Measurements from ENCODE around the gene NFKBIE. TPM values are rescaled to one million over a fixed set of nuclear protein-coding genes. Genes with fewer than 3 reads are reported as not detected.

NFKBIE gene
- total RNA-seq, 1 experiment from 2014 or later: 24.9 TPM

DNA sequence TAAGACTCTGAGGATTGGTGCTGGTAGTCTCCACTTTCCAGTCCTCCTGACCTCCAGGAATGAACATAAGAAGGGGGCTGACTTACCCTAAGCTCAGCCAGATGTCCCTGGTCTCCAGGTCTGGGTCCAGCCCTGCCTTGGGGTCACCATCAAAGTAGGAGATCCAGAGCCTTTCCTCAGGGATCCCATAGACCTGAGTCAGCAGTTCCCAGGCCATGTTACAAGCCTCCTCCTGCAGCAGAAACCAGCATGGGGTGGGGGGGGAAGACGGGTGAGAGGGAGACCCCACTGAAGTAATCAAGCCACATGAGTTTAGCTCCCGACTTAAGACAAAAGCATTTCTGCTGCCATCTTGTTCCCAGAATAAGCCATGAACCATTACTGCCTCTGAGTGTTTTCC, 46.0 kb upstream of the NFKBIE start:
- H3K9me3 ChIP-seq (ENCODE audit: control insufficient read depth, insufficient read depth, low read depth, low read length): no peaks in the 10 kb centered on the region
- CTCF ChIA-PET: no interaction called here
- no peak for DNase-seq (ENCODE audit: low read depth, low spot score)
- TF ChIP-seq SIN3A (IDR thresholded peaks at IDR 0.05; ENCODE audit: borderline replicate concordance, insufficient read depth, low read depth, low read length): no peak
- intact Hi-C loops (cut with micrococcal nuclease; ENCODE audit: unreplicated experiment): no loop called here
- no peak for ATAC-seq
- POLR2A ChIA-PET: no interaction called here
- H3K27ac ChIP-seq (ENCODE audit: low read length): no peak overlapping the region
- no TSS peak for BruUV-seq (replicated peaks)
- peaks cover 7% of the 10 kb centered on the region; the same call in 1 of the 2 replicates for H3K4me1 ChIP-seq (ENCODE audit: control insufficient read depth, insufficient read depth, low read length)
- in situ Hi-C loops (cut with HindIII; ENCODE audit: low pct_unique_long_range_greater_than_20kb, low sequenced_read_pairs): no loop called here
- H3K36me3 ChIP-seq (ENCODE audit: control insufficient read depth, insufficient read depth, low read length): peaks cover 6% of the 10 kb centered on the region
- H3K4me3 ChIP-seq (ENCODE audit: low read depth in 2 of 2, low read length in 2 of 2): no peak overlapping the region
- peaks cover 2% of the 10 kb centered on the region; the same call in 1 of the 2 replicates for H3K27me3 ChIP-seq (ENCODE audit: control insufficient read depth, insufficient read depth, low read length)

DNA sequence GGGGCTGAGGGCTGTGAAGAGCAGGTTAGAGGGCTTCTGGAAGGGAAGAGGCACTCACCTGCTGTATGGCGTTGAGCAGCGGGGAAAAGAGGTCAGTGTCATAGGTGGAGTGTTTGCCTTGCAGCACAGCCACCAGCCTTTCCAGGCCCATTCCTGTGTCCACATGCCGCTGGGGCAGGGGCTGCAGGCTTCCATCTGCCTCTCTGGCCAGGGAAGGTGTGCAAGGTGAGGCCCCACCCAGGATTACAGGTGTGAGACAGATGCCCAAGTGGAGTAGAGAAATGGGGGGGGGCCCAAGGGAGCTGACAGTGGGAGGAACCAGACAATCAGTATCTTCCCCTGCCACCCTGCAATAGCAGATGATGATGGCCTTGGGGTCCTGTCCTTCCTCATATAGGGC, 44.9 kb upstream of the NFKBIE start:
- peaks cover 7% of the 10 kb centered on the region; the same call in 1 of the 2 replicates for H3K4me1 ChIP-seq (ENCODE audit: control insufficient read depth, insufficient read depth, low read length)
- no peaks in the 10 kb centered on the region for H3K9me3 ChIP-seq (ENCODE audit: control insufficient read depth, insufficient read depth, low read depth, low read length)
- TF ChIP-seq TCF7L2 (IDR thresholded peaks at IDR 0.05; ENCODE audit: low read depth, low read length) (no peak), POLR2AphosphoS5 (IDR thresholded peaks at IDR 0.05; ENCODE audit: low read depth, low read length) (no peak), REST (IDR thresholded peaks at IDR 0.05; ENCODE audit: insufficient read depth in 1 of 2, low read depth in 2 of 2, low read length in 1 of 2) (no peak), SIN3A (IDR thresholded peaks at IDR 0.05; ENCODE audit: borderline replicate concordance, insufficient read depth, low read depth, low read length) (no peak)
- TF ChIP-seq, protein P1, sequence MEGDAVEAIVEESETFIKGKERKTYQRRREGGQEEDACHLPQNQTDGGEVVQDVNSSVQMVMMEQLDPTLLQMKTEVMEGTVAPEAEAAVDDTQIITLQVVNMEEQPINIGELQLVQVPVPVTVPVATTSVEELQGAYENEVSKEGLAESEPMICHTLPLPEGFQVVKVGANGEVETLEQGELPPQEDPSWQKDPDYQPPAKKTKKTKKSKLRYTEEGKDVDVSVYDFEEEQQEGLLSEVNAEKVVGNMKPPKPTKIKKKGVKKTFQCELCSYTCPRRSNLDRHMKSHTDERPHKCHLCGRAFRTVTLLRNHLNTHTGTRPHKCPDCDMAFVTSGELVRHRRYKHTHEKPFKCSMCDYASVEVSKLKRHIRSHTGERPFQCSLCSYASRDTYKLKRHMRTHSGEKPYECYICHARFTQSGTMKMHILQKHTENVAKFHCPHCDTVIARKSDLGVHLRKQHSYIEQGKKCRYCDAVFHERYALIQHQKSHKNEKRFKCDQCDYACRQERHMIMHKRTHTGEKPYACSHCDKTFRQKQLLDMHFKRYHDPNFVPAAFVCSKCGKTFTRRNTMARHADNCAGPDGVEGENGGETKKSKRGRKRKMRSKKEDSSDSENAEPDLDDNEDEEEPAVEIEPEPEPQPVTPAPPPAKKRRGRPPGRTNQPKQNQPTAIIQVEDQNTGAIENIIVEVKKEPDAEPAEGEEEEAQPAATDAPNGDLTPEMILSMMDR (IDR thresholded peaks at IDR 0.05): no peak
- no peak for DNase-seq (ENCODE audit: low read depth, low spot score)
- ATAC-seq: no peak
- in situ Hi-C loops (cut with HindIII; ENCODE audit: low pct_unique_long_range_greater_than_20kb, low sequenced_read_pairs) (no loop called here), intact Hi-C loops (cut with micrococcal nuclease; ENCODE audit: unreplicated experiment) (no loop called here)
- CTCF ChIA-PET: no interaction called here
- H3K36me3 ChIP-seq (ENCODE audit: control insufficient read depth, insufficient read depth, low read length): peaks cover 6% of the 10 kb centered on the region
- H3K27ac ChIP-seq (ENCODE audit: low read length): no peak overlapping the region
- H3K4me3 ChIP-seq (ENCODE audit: low read depth in 2 of 2, low read length in 2 of 2): no peak overlapping the region
- no TSS peak for BruUV-seq (replicated peaks)
- POLR2A ChIA-PET: no interaction called here
- no peaks in the 10 kb centered on the region for H3K27me3 ChIP-seq (ENCODE audit: control insufficient read depth, insufficient read depth, low read length)

DNA sequence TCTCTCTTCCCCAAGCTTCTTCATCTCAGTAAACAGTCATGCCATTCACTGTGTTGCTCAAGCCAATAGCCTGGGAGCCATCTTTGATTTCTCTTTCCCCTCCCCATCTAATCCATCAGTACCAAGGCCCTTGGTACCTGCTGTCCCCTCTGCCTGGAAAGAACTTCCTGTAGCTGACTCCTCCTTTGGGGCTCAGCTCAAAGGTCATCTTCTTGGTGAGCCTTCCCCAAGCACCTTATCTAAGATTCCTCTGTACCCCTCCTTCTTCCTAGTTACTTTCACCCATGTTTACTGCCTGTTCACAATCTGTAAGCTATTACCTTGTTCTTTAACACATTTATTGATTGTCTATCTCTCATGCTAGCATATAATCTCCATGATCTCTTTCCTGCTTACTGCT, 44.3 kb upstream of the NFKBIE start:
- Histone ChIP-seq H3K9me3 (ENCODE audit: control insufficient read depth, insufficient read depth, low read depth, low read length) (no peaks in the 10 kb centered on the region), H3K36me3 (ENCODE audit: control insufficient read depth, insufficient read depth, low read length) (peaks cover 6% of the 10 kb centered on the region), H3K27ac (ENCODE audit: low read length) (no peak overlapping the region), H3K27me3 (ENCODE audit: control insufficient read depth, insufficient read depth, low read length) (no peaks in the 10 kb centered on the region), H3K4me1 (ENCODE audit: control insufficient read depth, insufficient read depth, low read length) (peaks cover 7% of the 10 kb centered on the region; the same call in 1 of the 2 replicates), H3K4me3 (ENCODE audit: low read depth in 2 of 2, low read length in 2 of 2) (no peak overlapping the region)
- in situ Hi-C loops (cut with HindIII; ENCODE audit: low pct_unique_long_range_greater_than_20kb, low sequenced_read_pairs): no loop called here
- TF ChIP-seq POLR2AphosphoS5 (IDR thresholded peaks at IDR 0.05; ENCODE audit: low read depth, low read length) (no peak), REST (IDR thresholded peaks at IDR 0.05; ENCODE audit: insufficient read depth in 1 of 2, low read depth in 2 of 2, low read length in 1 of 2) (no peak), SIN3A (IDR thresholded peaks at IDR 0.05; ENCODE audit: borderline replicate concordance, insufficient read depth, low read depth, low read length) (no peak), TCF7L2 (IDR thresholded peaks at IDR 0.05; ENCODE audit: low read depth, low read length) (no peak)
- TF ChIP-seq, protein P1 (IDR thresholded peaks at IDR 0.05): no peak
- ChIA-PET POLR2A (no interaction called here), CTCF (interaction anchor here (1.5 kb wide), 1 partner anchor 41 kb away, joined by 7 read pairs; no protein-coding TSS in a partner anchor)
- intact Hi-C loops (cut with micrococcal nuclease; ENCODE audit: unreplicated experiment): no loop called here
- BruUV-seq (replicated peaks): no TSS peak
- ATAC-seq (no peak), DNase-seq (ENCODE audit: low read depth, low spot score) (no peak)

Data from Panc1 (cell line).